ENCODE data around the gene PLA2G5. TPM values are rescaled to one million over a fixed set of nuclear protein-coding genes. Genes with fewer than 3 reads are reported as not detected.

The PLA2G5 gene
- polyA plus RNA-seq, 3 donors, result not detected

- Histone ChIP-seq H3K9me3 (replicated peaks in 1 of 2; ENCODE audit: control insufficient read depth in 1 of 2, insufficient read depth in 1 of 2, low read length in 2 of 2) (no peaks in the 10 kb centered on the region), H3K4me1 (ENCODE audit: control insufficient read depth in 1 of 2, insufficient read depth in 2 of 2, low read length in 2 of 2) (no peaks in the 10 kb centered on the region), H3K4me3 (replicated peaks in 1 of 3; ENCODE audit: low read depth in 2 of 3, low read length in 3 of 3) (no peak overlapping the region), H3K27me3 (ENCODE audit: control insufficient read depth in 2 of 2, insufficient read depth in 2 of 2, low read length in 2 of 2) (peaks cover 0 to 2% of the 10 kb centered on the region in 2 donors), H4K20me1 (ENCODE audit: insufficient read depth, low read length) (no peaks in the 10 kb centered on the region), H3K79me2 (ENCODE audit: insufficient read depth, low read length) (no peaks in the 10 kb centered on the region), H3K27ac (ENCODE audit: low read depth in 1 of 2, low read length in 2 of 2) (no peak overlapping the region), H3K9ac (ENCODE audit: insufficient read depth, low read length, poor library complexity, severe bottlenecking) (no peak overlapping the region), H3K36me3 (replicated peaks in 1 of 2; ENCODE audit: control insufficient read depth in 1 of 2, insufficient read depth in 2 of 2, low read length in 2 of 2) (no peaks in the 10 kb centered on the region), H3K4me2 (replicated peaks; ENCODE audit: extremely low read depth, low read length, poor library complexity, severe bottlenecking) (no peak overlapping the region), H2AFZ (ENCODE audit: insufficient read depth, low read depth, low read length, poor library complexity, severe bottlenecking) (no peak overlapping the region)
- Mint-ChIP-seq H3K9me3 (peaks cover 0 to 15% (median 9%) of the 10 kb centered on the region in 7 donors), H3K4me3 (no peak overlapping the region), H3K27me3 (ENCODE audit: low read depth in 3 of 3) (peaks cover 5 to 25% (median 20%) of the 10 kb centered on the region in 3 donors), H3K27ac (no peak overlapping the region), H3K36me3 (no peaks in the 10 kb centered on the region), H3K4me1 (no peaks in the 10 kb centered on the region)
- no peak for TF ChIP-seq CTCF (IDR thresholded peaks at IDR 0.05)
- no CpG with 5 or more reads among the region's 3 CpGs for WGBS (ENCODE audit: insufficient coverage)
- intact Hi-C loops (cut with micrococcal nuclease), result no loop called here
- DNase-seq, result no peak
Measured at GRCh38 chr1:20134995-20135394, 65.0 kb downstream of the PLA2G5 start.

- 100% methylated on average over 3 of the region's 3 CpGs for WGBS (ENCODE audit: insufficient coverage)
- no peak overlapping the region for H3K4me3 Mint-ChIP-seq
- no peak overlapping the region for H3K27ac Mint-ChIP-seq
- H3K9me3 Mint-ChIP-seq, result peaks cover 0 to 6% (median 4%) of the 10 kb centered on the region in 7 donors
- Histone ChIP-seq H3K36me3 (replicated peaks in 1 of 2; ENCODE audit: control insufficient read depth in 1 of 2, insufficient read depth in 2 of 2, low read length in 2 of 2) (no peaks in the 10 kb centered on the region), H2AFZ (ENCODE audit: insufficient read depth, low read depth, low read length, poor library complexity, severe bottlenecking) (no peak overlapping the region), H3K4me2 (replicated peaks; ENCODE audit: extremely low read depth, low read length, poor library complexity, severe bottlenecking) (no peak overlapping the region), H3K9ac (ENCODE audit: insufficient read depth, low read length, poor library complexity, severe bottlenecking) (no peak overlapping the region), H3K27me3 (ENCODE audit: control insufficient read depth in 2 of 2, insufficient read depth in 2 of 2, low read length in 2 of 2) (peaks cover 0 to 2% of the 10 kb centered on the region in 2 donors), H3K9me3 (replicated peaks in 1 of 2; ENCODE audit: control insufficient read depth in 1 of 2, insufficient read depth in 1 of 2, low read length in 2 of 2) (no peaks in the 10 kb centered on the region), H3K79me2 (ENCODE audit: insufficient read depth, low read length) (no peaks in the 10 kb centered on the region), H3K27ac (ENCODE audit: low read depth in 1 of 2, low read length in 2 of 2) (no peak overlapping the region), H3K4me1 (ENCODE audit: control insufficient read depth in 1 of 2, insufficient read depth in 2 of 2, low read length in 2 of 2) (no peaks in the 10 kb centered on the region), H4K20me1 (ENCODE audit: insufficient read depth, low read length) (no peaks in the 10 kb centered on the region), H3K4me3 (replicated peaks in 1 of 3; ENCODE audit: low read depth in 2 of 3, low read length in 3 of 3) (no peak overlapping the region)
- H3K4me1 Mint-ChIP-seq, result no peaks in the 10 kb centered on the region
- H3K27me3 Mint-ChIP-seq (ENCODE audit: low read depth in 3 of 3), result peaks cover 7 to 28% (median 20%) of the 10 kb centered on the region in 3 donors
- TF ChIP-seq CTCF (IDR thresholded peaks at IDR 0.05), result no peak
- DNase-seq, result no peak
- no peaks in the 10 kb centered on the region for H3K36me3 Mint-ChIP-seq
- intact Hi-C loops (cut with micrococcal nuclease), result no loop called here
Measured at GRCh38 chr1:20136249-20136648, 66.3 kb downstream of the PLA2G5 start.
